Aorta (tissue), 5 donors: Measurements from ENCODE around the gene ZDHHC9. TPM values are rescaled to one million over a fixed set of nuclear protein-coding genes. Genes with fewer than 3 reads are reported as not detected.

Experiments used
- ATAC-seq: fragments of 200-7000 bp; cut with Tn5 transposase; one replicate; pipeline ENCODE4 v1.9.1; 2022; ENCODE audit warnings: moderate library complexity; ENCODE audit not compliant: low FRiP score
- DNase-seq, 2 donors: peaks; one replicate each; pipeline ENCODE4 v3.0.0-alpha.2; 2020
- H3K27ac ChIP-seq, 2 donors: one replicate each; pipeline ENCODE4 v1.5.1; 2013; ENCODE audit warnings: low read length in 2 of 2, mild to moderate bottlenecking in 2 of 2, moderate library complexity in 2 of 2, control low read depth in 1 of 2, inconsistent platforms in 1 of 2, low read depth in 1 of 2
- H3K27me3 ChIP-seq, 2 donors: one replicate each; pipeline ENCODE4 v1.6.1; 2013; ENCODE audit warnings: control low read depth in 1 of 2, low read length in 1 of 2, mild to moderate bottlenecking in 1 of 2, moderate library complexity in 1 of 2; ENCODE audit not compliant: insufficient read depth in 2 of 2, control insufficient read depth in 1 of 2
- H3K36me3 ChIP-seq, 2 donors: one replicate each; pipeline ENCODE4 v1.6.1; 2013; ENCODE audit warnings: control low read depth in 1 of 2, low read length in 1 of 2, mild to moderate bottlenecking in 1 of 2; ENCODE audit not compliant: insufficient read depth in 2 of 2, control insufficient read depth in 1 of 2
- H3K4me1 ChIP-seq, 2 donors: one replicate each; pipeline ENCODE4 v1.6.1; 2013; ENCODE audit warnings: low read length in 2 of 2, control low read depth in 1 of 2, mild to moderate bottlenecking in 1 of 2, moderate library complexity in 1 of 2; ENCODE audit not compliant: insufficient read depth in 2 of 2, control insufficient read depth in 1 of 2
- H3K4me3 ChIP-seq, 2 donors: one replicate each; pipeline ENCODE4 v1.5.1; 2013; ENCODE audit warnings: low read length in 2 of 2, control low read depth in 1 of 2, mild to moderate bottlenecking in 1 of 2
- H3K9me3 ChIP-seq: one replicate; pipeline ENCODE4 v1.6.1; 2013; ENCODE audit warnings: mild to moderate bottlenecking, low read length; ENCODE audit not compliant: control insufficient read depth
- WGBS, 2 donors: extraction: QIAGEN DNeasy Blood & Tissue Kit; methylation state at CpG; one replicate each; pipeline ENCODE4 v1.1.7; 2013; 5-methylcytosine and 5-hydroxymethylcytosine counted together
- intact Hi-C, 2 donors: fragments of 100-400 bp; cut with DNase I; formaldehyde crosslinking; loops; one replicate each; pipeline versions ENCODE4 v1.14.2 to v1.15.0; 2022
- polyA plus RNA-seq, 2 donors: library from polyadenylated mRNA; stranded (reverse); fragments of 200-250 nt; gene quantifications; one replicate each; pipeline ENCODE4 v1.2.3, GENCODE V29; 2013
- total RNA-seq, 2 donors: library from RNA; stranded (reverse); fragmentation: NEBNext Ultra II Directional; extraction: Animal tissue kit (Norgen Biotek cat#: 25700); gene quantifications; one replicate each; pipeline ENCODE4 v1.2.1, GENCODE V29; 2021
- donor health status: healthy with polysubstance abuse.
- donor health status: Bipolar disorder and iron deficiency.
- donor health status: DM: no; HTN: no; CAD: no.
- donor health status: DM: no; HTN: no; CAD: no.
- donor health status: DM: yes; HTN: yes; CAD: no.

Gene ZDHHC9
- total and polyA plus RNA-seq, 4 donors = 4.3 to 24.0 (median 13.3) TPM

DNA sequence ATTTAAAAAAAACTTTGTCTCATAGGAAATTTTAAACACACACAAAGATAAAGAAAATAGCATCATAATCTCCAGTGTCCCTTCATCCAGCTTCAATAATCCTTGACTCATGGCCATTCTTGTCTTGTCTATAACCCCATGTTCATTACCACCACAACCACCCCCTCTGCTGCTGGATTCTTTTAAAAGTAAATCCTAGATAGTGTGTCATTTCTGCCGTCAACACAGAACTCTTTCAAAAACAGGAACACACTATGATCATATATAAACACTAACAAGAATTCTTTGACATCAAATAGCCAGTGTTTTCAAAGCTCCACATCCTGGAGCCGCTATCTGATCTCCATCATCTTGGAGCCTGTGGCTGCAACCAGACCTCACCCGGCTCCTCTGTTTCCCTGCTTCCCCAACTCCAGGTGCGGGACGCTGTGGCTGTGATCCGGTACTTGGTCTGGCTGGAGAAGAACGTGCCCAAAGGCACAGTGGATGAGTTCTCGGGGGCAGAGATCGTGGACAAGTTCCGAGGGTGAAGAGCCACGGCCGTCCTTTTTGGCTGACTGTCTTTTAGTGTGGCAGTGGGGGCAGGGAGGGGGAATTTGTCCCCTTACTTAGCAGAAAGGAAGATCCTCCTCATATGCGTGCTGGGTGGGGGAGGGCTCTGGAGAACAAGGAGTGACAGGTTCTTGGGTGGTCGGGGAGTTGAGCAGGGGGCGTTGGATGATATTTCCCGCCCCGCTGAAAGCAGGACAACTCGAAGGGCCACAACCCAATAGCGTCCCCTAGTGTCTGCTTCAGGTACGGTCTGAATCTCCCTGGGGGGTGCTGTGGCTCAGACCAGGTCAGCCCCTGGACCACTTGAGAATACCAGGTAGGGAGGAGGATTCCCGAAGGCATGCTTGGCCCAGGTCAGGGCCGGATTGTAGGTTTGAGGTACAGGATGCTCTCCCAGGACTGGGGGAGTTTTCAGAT is 89.3 kb downstream of the ZDHHC9 start:
- Histone ChIP-seq H3K27ac (no peak overlapping the region), H3K4me1 (no peaks in the 10 kb centered on the region), H3K9me3 (no peaks in the 10 kb centered on the region), H3K36me3 (no peaks in the 10 kb centered on the region), H3K27me3 (no peaks in the 10 kb centered on the region), H3K4me3 (no peak overlapping the region)
- peak in 1 of 2 donors; percentile 59 for DNase-seq
- intact Hi-C loops = no loop called here
- ATAC-seq = no peak
- WGBS, 2 donors = 49% methylated on average over 22 of the region's 22 CpGs

Other genes with a start within 250 kb of the ZDHHC9 start
- 10 to 100 TPM; 11.0 to 24.0 TPM for gene APLN, start 188.9 kb downstream of the ZDHHC9 start, total RNA-seq
- 1 to 10 TPM in 1 of 2 donors, under 1 TPM in 1; 0.08 to 2.3 TPM for gene APLN, start 188.9 kb downstream of the ZDHHC9 start, polyA plus RNA-seq
- gene XPNPEP2, start 104.9 kb downstream of the ZDHHC9 start, total RNA-seq = 10 to 100 TPM in 1 of 2 donors, 1 to 10 TPM in 1; 3.3 to 24.8 TPM
- gene XPNPEP2, start 104.9 kb downstream of the ZDHHC9 start, polyA plus RNA-seq = 1 to 10 TPM in 1 of 2 donors, under 1 TPM in 1; 0.26 to 5.5 TPM
- gene SASH3, start 63.9 kb downstream of the ZDHHC9 start, total RNA-seq = 10 to 100 TPM; 12.7 to 16.1 TPM
- 1 to 10 TPM in 1 of 2 donors, under 1 TPM in 1; 0.90 to 8.4 TPM for gene SASH3, start 63.9 kb downstream of the ZDHHC9 start, polyA plus RNA-seq
- 10 to 100 TPM; 12.6 to 13.6 TPM for gene UTP14A, start 62.3 kb upstream of the ZDHHC9 start, total RNA-seq
- gene UTP14A, start 62.3 kb upstream of the ZDHHC9 start, polyA plus RNA-seq = 10 to 100 TPM in 1 of 2 donors, 1 to 10 TPM in 1; 8.1 to 12.1 TPM
- 10 to 100 TPM; 22.1 to 26.9 TPM for gene BCORL1, start 138.7 kb upstream of the ZDHHC9 start, total RNA-seq
- 1 to 10 TPM; 2.6 to 4.4 TPM for gene BCORL1, start 138.7 kb upstream of the ZDHHC9 start, polyA plus RNA-seq